ENCODE data around the gene C6orf52.

C6orf52 gene

GRCh38 chr6:10641528-10641927 is 52.9 kb downstream of the C6orf52 start:
- Mint-ChIP-seq H3K4me3 (no peak overlapping the region), H3K27me3 (peaks cover 22% of the 10 kb centered on the region), H3K4me1 (ENCODE audit: low read depth) (peaks cover 9% of the 10 kb centered on the region), H3K9me3 (no peaks in the 10 kb centered on the region), H3K36me3 (ENCODE audit: low read depth) (no peaks in the 10 kb centered on the region), H3K27ac (no peak overlapping the region)

- Mint-ChIP-seq H3K4me3 (no peak overlapping the region), H3K36me3 (ENCODE audit: low read depth) (no peaks in the 10 kb centered on the region), H3K4me1 (ENCODE audit: low read depth) (peaks cover 9% of the 10 kb centered on the region), H3K27me3 (peaks cover 21% of the 10 kb centered on the region), H3K9me3 (no peaks in the 10 kb centered on the region), H3K27ac (no peak overlapping the region)
These were observed 54.0 kb downstream of the C6orf52 start for GRCh38 chr6:10640412-10640811.

- H3K4me1 Mint-ChIP-seq (ENCODE audit: low read depth) = peaks cover 9% of the 10 kb centered on the region
- no peaks in the 10 kb centered on the region for H3K27me3 Mint-ChIP-seq
- no peaks in the 10 kb centered on the region for H3K9me3 Mint-ChIP-seq
- no peak overlapping the region for H3K27ac Mint-ChIP-seq
- H3K36me3 Mint-ChIP-seq (ENCODE audit: low read depth) = no peaks in the 10 kb centered on the region
- H3K4me3 Mint-ChIP-seq = no peak overlapping the region
These were observed 61.2 kb downstream of the C6orf52 start for GRCh38 chr6:10633216-10633615.

GRCh38 chr6:10630178-10630577 is 64.2 kb downstream of the C6orf52 start:
- Mint-ChIP-seq H3K4me1 (ENCODE audit: low read depth) (peaks cover 9% of the 10 kb centered on the region), H3K27ac (no peak overlapping the region), H3K9me3 (no peaks in the 10 kb centered on the region), H3K4me3 (no peak overlapping the region), H3K36me3 (ENCODE audit: low read depth) (no peaks in the 10 kb centered on the region), H3K27me3 (no peaks in the 10 kb centered on the region)

- Mint-ChIP-seq H3K27ac (no peak overlapping the region), H3K4me3 (no peak overlapping the region), H3K9me3 (no peaks in the 10 kb centered on the region), H3K27me3 (no peaks in the 10 kb centered on the region), H3K4me1 (ENCODE audit: low read depth) (peaks cover under 1% of the 10 kb centered on the region), H3K36me3 (ENCODE audit: low read depth) (peaks cover 9% of the 10 kb centered on the region)
These were observed 66.6 kb downstream of the C6orf52 start for GRCh38 chr6:10627800-10628199.

- Mint-ChIP-seq H3K4me3 (no peak overlapping the region), H3K36me3 (ENCODE audit: low read depth) (peaks cover 14% of the 10 kb centered on the region), H3K9me3 (no peaks in the 10 kb centered on the region), H3K27ac (no peak overlapping the region), H3K27me3 (no peaks in the 10 kb centered on the region), H3K4me1 (ENCODE audit: low read depth) (no peaks in the 10 kb centered on the region)
These were observed 68.2 kb downstream of the C6orf52 start for GRCh38 chr6:10626154-10626741.

GRCh38 chr6:10624836-10625235 is 69.6 kb downstream of the C6orf52 start:
- Mint-ChIP-seq H3K27me3 (no peaks in the 10 kb centered on the region), H3K4me1 (ENCODE audit: low read depth) (no peaks in the 10 kb centered on the region), H3K9me3 (no peaks in the 10 kb centered on the region), H3K36me3 (ENCODE audit: low read depth) (peaks cover 16% of the 10 kb centered on the region), H3K4me3 (no peak overlapping the region), H3K27ac (no peak overlapping the region)

GRCh38 chr6:10621847-10622246 is 72.6 kb downstream of the C6orf52 start:
- no peaks in the 10 kb centered on the region for H3K27me3 Mint-ChIP-seq
- no peak overlapping the region for H3K4me3 Mint-ChIP-seq
- H3K36me3 Mint-ChIP-seq (ENCODE audit: low read depth) = peaks cover 16% of the 10 kb centered on the region
- H3K9me3 Mint-ChIP-seq = no peaks in the 10 kb centered on the region
- no peak overlapping the region for H3K27ac Mint-ChIP-seq
- no peaks in the 10 kb centered on the region for H3K4me1 Mint-ChIP-seq (ENCODE audit: low read depth)
